GM12878 (cell line): Measurements from ENCODE around the gene FAM186B. TPM values are rescaled to one million over a fixed set of nuclear protein-coding genes. Genes with fewer than 3 reads are reported as not detected.

Experiments used
- ATAC-seq: fragments of 200-7000 bp; cut with Tn5 transposase; 3 replicates; pipeline ENCODE4 v1.9.1; 2020; ENCODE audit warnings: mild to moderate bottlenecking, moderate library complexity
- BruUV-seq: library from RNA; stranded (reverse); fragments of 400-500 nt; replicated peaks from 2 replicates; lab custom pipeline; 2021; lab: Mats Ljungman, UMichigan
- CTCF ChIA-PET: fragments of 300-600 bp; sonication (Branson Sonifier 250); formaldehyde crosslinking; extraction: SDS; loops from one replicate; lab custom pipeline; 2021; ENCODE audit warnings: inconsistent platforms; lab: Yijun Ruan, JAX
- POLR2A ChIA-PET: fragments of 350-600 bp; formaldehyde crosslinking; extraction: SDS; loops from one replicate; lab custom pipeline; 2021; ENCODE audit warnings: inconsistent platforms; lab: Charles Lee
- RAD21 ChIA-PET: fragments of 300-600 bp; sonication (Branson Sonifier 250); formaldehyde crosslinking; loops from one replicate; lab custom pipeline; 2023; ENCODE audit warnings: antibody characterized with exemption; ENCODE audit not compliant: unreplicated experiment; lab: Charles Lee
- SMC1A ChIA-PET: fragments of 300-600 bp; sonication (Branson Sonifier 250); formaldehyde crosslinking; loops from one replicate; lab custom pipeline; 2023; ENCODE audit not compliant: unreplicated experiment, uncharacterized antibody; lab: Charles Lee
- DNase-seq: peaks from one replicate; pipeline ENCODE4 v3.0.0-alpha.2; 2011; ENCODE audit warnings: low read depth, low spot score
- FAIRE-seq: peaks from 3 replicates; lab custom pipeline; 2011; peaks lifted over from hg19 to GRCh38; lab: Jason Lieb, UNC
- H2AFZ ChIP-seq: 2 replicates; pipeline ENCODE4 v1.6.0; 2011; ENCODE audit warnings: low read depth, low read length, control low read depth; ENCODE audit not compliant: control insufficient read depth
- H3K27ac ChIP-seq: 2 replicates; pipeline ENCODE4 v1.5.1; 2011; ENCODE audit warnings: control low read depth; ENCODE audit not compliant: control insufficient read depth, insufficient read depth
- H3K27me3 ChIP-seq, 2 experiments: replicated peaks in 1 of 2; 2 replicates each; pipeline versions ENCODE4 v1.6.0 to v1.6.1; 2011; ENCODE audit warnings: low read length in 1 of 2; ENCODE audit not compliant: control insufficient read depth in 2 of 2, insufficient read depth in 2 of 2
- H3K36me3 ChIP-seq, 2 experiments: 2 replicates each; pipeline ENCODE4 v1.5.1; 2011; ENCODE audit warnings: low read length in 1 of 2; ENCODE audit not compliant: control insufficient read depth in 2 of 2, insufficient read depth in 2 of 2
- H3K4me1 ChIP-seq: 2 replicates; pipeline ENCODE4 v1.6.1; 2011; ENCODE audit warnings: mild to moderate bottlenecking, low read length, moderate library complexity, mixed read lengths; ENCODE audit not compliant: control insufficient read depth, insufficient read depth
- H3K4me2 ChIP-seq: 2 replicates; pipeline ENCODE4 v1.6.0; 2011; ENCODE audit warnings: control low read depth; ENCODE audit not compliant: control insufficient read depth, insufficient read depth
- H3K4me3 ChIP-seq: fragments of 200-600 bp; sonication (generic); 2 replicates; pipeline ENCODE4 v1.5.1; 2016
- H3K79me2 ChIP-seq: 2 replicates; pipeline ENCODE4 v1.6.0; 2011; ENCODE audit warnings: low read length; ENCODE audit not compliant: control insufficient read depth, insufficient read depth
- H3K9ac ChIP-seq: 2 replicates; pipeline ENCODE4 v1.8.0; 2011; ENCODE audit warnings: low read length, control low read depth, mixed read lengths; ENCODE audit not compliant: control insufficient read depth, insufficient read depth
- H3K9me3 ChIP-seq: replicated peaks from 3 replicates; pipeline ENCODE4 v1.5.1; 2011; ENCODE audit warnings: mild to moderate bottlenecking, low read length; ENCODE audit not compliant: control insufficient read depth, insufficient read depth
- H4K20me1 ChIP-seq: 2 replicates; pipeline ENCODE4 v1.6.0; 2011; ENCODE audit not compliant: control insufficient read depth, insufficient read depth
- ATF7 ChIP-seq: fragments of 450-650 bp; IDR thresholded peaks from 2 replicates; pipeline ENCODE4 v1.6.1; 2016; ENCODE audit warnings: low read depth, mild to moderate bottlenecking
- DPF2 ChIP-seq: fragments of 450-650 bp; IDR thresholded peaks from 2 replicates; pipeline ENCODE4 v1.6.1; 2017; ENCODE audit warnings: mild to moderate bottlenecking
- E2F4 ChIP-seq: IDR thresholded peaks from 2 replicates; pipeline ENCODE4 v1.6.1; 2012; ENCODE audit warnings: low read depth, low read length, improper control_type of control experiment
- EED ChIP-seq: sonication (generic); IDR thresholded peaks from 2 replicates; pipeline ENCODE4 v1.6.1; 2016; ENCODE audit warnings: antibody characterized with exemption, low read depth
- ESRRA ChIP-seq: IDR thresholded peaks from 2 replicates; pipeline ENCODE4 v1.6.1; 2012; ENCODE audit warnings: mild to moderate bottlenecking, low read length, improper control_type of control experiment
- GATAD2B ChIP-seq: fragments of 450-650 bp; conservative IDR thresholded peaks from 2 replicates; pipeline ENCODE4 v1.6.1; 2017; ENCODE audit warnings: low read depth, mild to moderate bottlenecking, moderate library complexity
- IRF3 ChIP-seq: fragments of 450-650 bp; IDR thresholded peaks from 2 replicates; pipeline ENCODE4 v1.6.1; 2014; ENCODE audit warnings: mild to moderate bottlenecking
- MAX ChIP-seq: IDR thresholded peaks from 2 replicates; pipeline ENCODE4 v1.6.1; 2012; ENCODE audit warnings: low read depth, low read length, improper control_type of control experiment
- MTA2 ChIP-seq: fragments of 450-650 bp; IDR thresholded peaks from 2 replicates; pipeline ENCODE4 v1.6.1; 2016; ENCODE audit warnings: low read depth, mild to moderate bottlenecking, moderate library complexity
- NFIC ChIP-seq: IDR thresholded peaks from 2 replicates; pipeline ENCODE4 v1.6.1; 2012; ENCODE audit warnings: low read depth, mild to moderate bottlenecking, inconsistent platforms, low read length, moderate library complexity
- NKRF ChIP-seq: fragments of 450-650 bp; conservative IDR thresholded peaks from 2 replicates; pipeline ENCODE4 v1.6.1; 2017; ENCODE audit warnings: mild to moderate bottlenecking, moderate library complexity
- NR2F1 ChIP-seq: fragments of 450-650 bp; conservative IDR thresholded peaks from 2 replicates; pipeline ENCODE4 v1.6.1; 2017; ENCODE audit warnings: mild to moderate bottlenecking
- PBX3 ChIP-seq: IDR thresholded peaks from 2 replicates; pipeline ENCODE4 v1.6.1; 2011; ENCODE audit warnings: mild to moderate bottlenecking, low read depth, low read length, moderate library complexity; ENCODE audit not compliant: insufficient replicate concordance
- RAD21 ChIP-seq: IDR thresholded peaks from 2 replicates; pipeline ENCODE4 v1.6.1; 2011; ENCODE audit warnings: mild to moderate bottlenecking, low read depth, low read length, moderate library complexity; ENCODE audit not compliant: insufficient read depth
- RBBP5 ChIP-seq: fragments of 200-600 bp; sonication (generic); conservative IDR thresholded peaks from 2 replicates; pipeline ENCODE4 v1.6.1; 2016
- RELA ChIP-seq: fragments of 450-650 bp; IDR thresholded peaks from 2 replicates; pipeline ENCODE4 v1.8.0; 2014; ENCODE audit warnings: borderline replicate concordance; ENCODE audit not compliant: partially characterized antibody
- TAF1 ChIP-seq: IDR thresholded peaks from 2 replicates; pipeline ENCODE4 v1.6.1; 2011; ENCODE audit warnings: mild to moderate bottlenecking, low read depth, low read length, borderline replicate concordance
- WGBS: methylation state at CpG from one replicate; pipeline ENCODE4 v1.1.6; 2016; ENCODE audit warnings: low lambda C conversion rate; ENCODE audit not compliant: insufficient replicate concordance, insufficient coverage; ENCODE audit errors: missing lambda C conversion rate; 5-methylcytosine and 5-hydroxymethylcytosine counted together
- in situ Hi-C: fragments of 300-500 bp; cut with MboI; formaldehyde crosslinking; loops from 9 replicates; pipeline ENCODE4 v1.14.3; 2018; ENCODE audit warnings: mixed read lengths
- intact Hi-C: fragments of 100-400 bp; cut with micrococcal nuclease; formaldehyde crosslinking; loops from one replicate; pipeline ENCODE4 v1.14.2; 2022; ENCODE audit not compliant: unreplicated experiment
- polyA plus RNA-seq, 11 experiments: library from polyadenylated mRNA; depleted of rRNA in 4 of 11; unstranded in 6 of 11; stranded (reverse) in 5 of 11; fragments of >200 nt; fragmentation: Nextera tagmentation in 4 of 11; fragmentation: Illumina TruSeq in 1 of 11; extraction: Ambion mirVana in 4 of 11; extraction: Trizol in 1 of 11; gene quantifications; 1 replicate in 1 of 11; 2 replicates in 10 of 11; pipeline versions ENCODE4 v1.2.1 to v1.2.3, GENCODE V29; 2011 to 2016; ENCODE audit warnings: inconsistent platforms in 2 of 11, missing spikeins in 2 of 11, low read depth in 1 of 11
- total RNA-seq, 4 experiments: library from RNA; depleted of rRNA in 3 of 4; stranded (reverse); fragments of >200 nt in 3 of 4; fragmentation: Illumina TruSeq in 1 of 4; extraction: Trizol in 1 of 4; gene quantifications; 2 replicates each; pipeline versions ENCODE4 v1.2.1 to v1.2.3, GENCODE V29; 2013 to 2021

FAM186B gene
- total and polyA plus RNA-seq, 10 of the 15 experiments (the other 5 are each of a cell fraction or from before 2014, with no cell fraction given) = 0.13 to 0.79 (median 0.51) TPM

GRCh38 chr12:49543221-49543913 is 62.1 kb downstream of the FAM186B start:
- POLR2A ChIA-PET = no interaction called here
- CTCF ChIA-PET = interaction anchor here (1.7 to 3.0 kb wide), 2 partner anchors 11 to 185 kb away, joined by 6 to 7 read pairs; no protein-coding TSS in a partner anchor
- SMC1A ChIA-PET = no interaction called here
- in situ Hi-C loops (no loop called here), intact Hi-C loops (no loop called here)
- BruUV-seq = no TSS peak
- Histone ChIP-seq H3K9me3 (no peaks in the 10 kb centered on the region), H3K4me3 (no peak overlapping the region), H4K20me1 (no peaks in the 10 kb centered on the region; the same call in 1 of the 2 replicates), H3K27me3 (peaks cover 3 to 16% of the 10 kb centered on the region in 2 experiments), H3K4me1 (peaks cover 5% of the 10 kb centered on the region), H3K79me2 (no peaks in the 10 kb centered on the region), H3K9ac (no peak overlapping the region), H3K27ac (no peak overlapping the region), H3K4me2 (no peak overlapping the region), H2AFZ (no peak overlapping the region), H3K36me3 (no peaks in the 10 kb centered on the region)
- ATAC-seq (no peak), FAIRE-seq (no peak), DNase-seq (no peak)
- WGBS = 43% methylated on average over 20 of the region's 20 CpGs
- RAD21 ChIA-PET = no interaction called here
- no peak for TF ChIP-seq ESRRA
- TF ChIP-seq PBX3 = no peak
- no peak for TF ChIP-seq GATAD2B
- no peak for TF ChIP-seq TAF1
- no peak for TF ChIP-seq MTA2
- TF ChIP-seq NR2F1 = no peak
- no peak for TF ChIP-seq RAD21
- TF ChIP-seq NFIC = no peak
- TF ChIP-seq IRF3 = no peak
- TF ChIP-seq RELA = no peak
- TF ChIP-seq DPF2 = no peak
- no peak for TF ChIP-seq ATF7
- no peak for TF ChIP-seq NKRF
- TF ChIP-seq RBBP5 = no peak
- no peak for TF ChIP-seq MAX
- no peak for TF ChIP-seq EED
- TF ChIP-seq E2F4 = no peak
